Suprapubic skin (tissue), 4 donors: Measurements from ENCODE around the gene PDE9A.

Source experiments
- EP300 ChIP-seq: sonication (generic); formaldehyde crosslinking; IDR thresholded peaks from one replicate; pipeline ENCODE4 v1.6.1; 2017; ENCODE audit warnings: antibody characterized with exemption
- POLR2A ChIP-seq, 2 donors: fragments of 450-650 bp; IDR thresholded peaks; one replicate each; pipeline ENCODE4 v1.6.1; 2017; ENCODE audit warnings: antibody characterized with exemption in 2 of 2, mild to moderate bottlenecking in 2 of 2, moderate library complexity in 2 of 2
- POLR2AphosphoS5 ChIP-seq, 3 donors: sonication (generic); formaldehyde crosslinking; IDR thresholded peaks; one replicate each; pipeline ENCODE4 v1.6.1; 2017; ENCODE audit warnings: antibody characterized with exemption in 3 of 3
- TF ChIP-seq, protein P1 (sequence below), 2 donors: fragments of 200-600 bp in 1 of 2; fragments of 450-650 bp in 1 of 2; sonication (generic) in 1 of 2; IDR thresholded peaks; one replicate each; pipeline ENCODE4 v1.5.1; 2016 to 2019; ENCODE audit warnings: antibody characterized with exemption in 2 of 2, mild to moderate bottlenecking in 1 of 2, moderate library complexity in 1 of 2

DNA sequence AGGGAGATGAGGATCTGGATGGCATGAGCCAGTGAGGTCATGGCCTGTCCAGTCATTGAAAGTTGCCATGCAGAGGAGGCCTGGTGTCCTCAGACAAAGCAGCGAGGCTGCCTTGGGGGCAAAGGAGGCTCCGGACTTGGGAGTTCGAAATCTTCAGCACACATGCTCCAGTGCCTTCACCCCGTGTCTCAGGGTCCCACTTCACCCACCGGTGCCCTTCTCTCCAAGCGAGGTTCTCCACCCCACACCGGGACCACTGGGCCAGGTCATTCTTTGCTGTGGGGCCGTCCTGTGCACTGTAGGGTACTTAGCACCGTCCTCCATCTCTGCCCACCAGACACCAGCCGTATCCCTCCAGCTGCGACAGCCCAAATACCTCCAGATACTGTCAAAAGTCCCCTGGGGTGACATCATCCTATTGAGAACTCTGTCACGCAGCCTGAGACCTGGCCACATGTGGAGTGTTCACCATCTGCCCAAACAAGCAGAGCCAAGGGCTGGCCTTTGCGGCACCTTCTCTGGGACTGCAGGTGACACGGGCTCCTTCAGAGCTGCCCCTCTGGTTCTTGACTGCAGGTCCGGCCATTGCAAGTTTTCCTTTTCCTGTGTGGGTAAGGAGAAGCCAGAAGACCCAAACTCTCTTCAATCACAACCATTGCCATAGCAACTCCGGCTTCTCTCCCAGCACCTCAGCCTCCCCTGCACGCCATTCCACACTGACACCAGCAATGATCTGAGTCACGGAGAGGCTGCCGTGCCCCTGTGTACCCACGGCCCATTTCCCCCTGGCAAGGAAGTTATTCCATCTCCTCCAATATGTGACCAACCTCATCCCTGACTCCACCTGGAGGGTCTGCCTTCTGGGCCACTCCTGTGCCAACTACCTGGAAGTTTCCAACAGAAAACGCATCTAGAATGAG lies 20.4 kb upstream of the PDE9A start:
- TF ChIP-seq, protein P1, sequence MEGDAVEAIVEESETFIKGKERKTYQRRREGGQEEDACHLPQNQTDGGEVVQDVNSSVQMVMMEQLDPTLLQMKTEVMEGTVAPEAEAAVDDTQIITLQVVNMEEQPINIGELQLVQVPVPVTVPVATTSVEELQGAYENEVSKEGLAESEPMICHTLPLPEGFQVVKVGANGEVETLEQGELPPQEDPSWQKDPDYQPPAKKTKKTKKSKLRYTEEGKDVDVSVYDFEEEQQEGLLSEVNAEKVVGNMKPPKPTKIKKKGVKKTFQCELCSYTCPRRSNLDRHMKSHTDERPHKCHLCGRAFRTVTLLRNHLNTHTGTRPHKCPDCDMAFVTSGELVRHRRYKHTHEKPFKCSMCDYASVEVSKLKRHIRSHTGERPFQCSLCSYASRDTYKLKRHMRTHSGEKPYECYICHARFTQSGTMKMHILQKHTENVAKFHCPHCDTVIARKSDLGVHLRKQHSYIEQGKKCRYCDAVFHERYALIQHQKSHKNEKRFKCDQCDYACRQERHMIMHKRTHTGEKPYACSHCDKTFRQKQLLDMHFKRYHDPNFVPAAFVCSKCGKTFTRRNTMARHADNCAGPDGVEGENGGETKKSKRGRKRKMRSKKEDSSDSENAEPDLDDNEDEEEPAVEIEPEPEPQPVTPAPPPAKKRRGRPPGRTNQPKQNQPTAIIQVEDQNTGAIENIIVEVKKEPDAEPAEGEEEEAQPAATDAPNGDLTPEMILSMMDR (IDR thresholded peaks at IDR 0.05): no peak
- TF ChIP-seq POLR2AphosphoS5 (IDR thresholded peaks at IDR 0.05) (no peak), EP300 (no peak), POLR2A (IDR thresholded peaks at IDR 0.05) (no peak)
